A673 (cell line): Measurements from ENCODE around the gene SGPL1.

Source experiments
- CTCF ChIP-seq: fragments of 300-800, 200-600 bp; sonication (generic); conservative IDR thresholded peaks from 2 replicates; pipeline ENCODE4 v1.5.1; 2017; ENCODE audit warnings: low read depth, mild to moderate bottlenecking, antibody characterized with exemption, low read length, moderate library complexity, mixed read lengths
- EZH2 ChIP-seq: fragments of 200-600 bp; sonication (generic); IDR thresholded peaks from 2 replicates; pipeline ENCODE4 v1.6.1; 2017; ENCODE audit warnings: borderline replicate concordance, low read depth, mild to moderate bottlenecking, mixed read lengths, antibody characterized with exemption, low read length; ENCODE audit not compliant: poor library complexity, severe bottlenecking

- TF ChIP-seq CTCF (no peak), EZH2 (no peak)
Measured at GRCh38 chr10:70917226-70917625, 101.5 kb downstream of the SGPL1 start.
